Measurements from ENCODE around the gene PTN.
"Not testable (repeated sequence)": the region's sequence is repeated elsewhere in the genome, so short reads cannot be mapped to it uniquely, and the experiment has no call there.

Gene PTN

DNA sequence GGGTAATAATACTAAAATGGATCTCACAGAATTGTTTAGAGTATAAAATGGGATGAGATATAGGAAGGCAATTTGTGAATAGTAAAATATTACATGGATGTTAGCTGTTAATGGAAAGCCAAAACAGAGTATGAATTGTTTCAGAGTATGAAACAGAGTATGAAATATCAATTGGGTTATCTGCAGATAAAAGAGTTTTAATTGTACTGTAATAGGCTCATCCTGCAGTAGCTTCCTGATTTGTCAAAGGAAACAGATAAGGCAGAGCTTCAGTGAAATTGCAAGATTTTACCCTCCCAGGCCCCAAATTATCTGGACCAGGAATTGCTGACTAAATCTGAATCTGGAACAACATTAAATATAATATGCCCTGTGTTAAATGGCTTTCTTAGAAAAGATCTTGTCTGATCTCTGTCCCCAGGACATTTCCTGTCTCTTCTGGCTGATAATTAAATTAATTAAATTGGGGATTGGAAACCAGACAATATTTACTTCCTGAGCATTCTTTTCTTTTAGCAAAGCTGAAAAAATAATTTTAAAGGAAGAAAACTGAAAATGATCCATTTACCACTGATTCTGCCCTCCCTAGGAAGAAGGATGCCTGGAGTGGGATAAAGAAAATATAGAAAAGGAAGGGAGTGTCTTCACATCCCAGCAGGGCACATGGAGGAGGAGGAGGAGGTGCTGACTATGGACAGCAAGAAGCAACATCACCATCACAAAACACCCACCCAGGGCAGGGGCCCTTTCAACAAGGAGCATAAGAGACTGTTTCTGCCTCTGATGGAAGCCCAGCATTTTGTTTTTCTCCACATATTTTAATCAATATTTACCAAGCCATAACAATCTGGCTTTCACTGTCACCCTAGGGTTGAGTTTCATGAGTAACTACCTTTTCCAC lies 18.5 kb downstream of the PTN start:
- DNase-seq (ENCODE audit: low read depth in 2 of 2): no peak

DNA sequence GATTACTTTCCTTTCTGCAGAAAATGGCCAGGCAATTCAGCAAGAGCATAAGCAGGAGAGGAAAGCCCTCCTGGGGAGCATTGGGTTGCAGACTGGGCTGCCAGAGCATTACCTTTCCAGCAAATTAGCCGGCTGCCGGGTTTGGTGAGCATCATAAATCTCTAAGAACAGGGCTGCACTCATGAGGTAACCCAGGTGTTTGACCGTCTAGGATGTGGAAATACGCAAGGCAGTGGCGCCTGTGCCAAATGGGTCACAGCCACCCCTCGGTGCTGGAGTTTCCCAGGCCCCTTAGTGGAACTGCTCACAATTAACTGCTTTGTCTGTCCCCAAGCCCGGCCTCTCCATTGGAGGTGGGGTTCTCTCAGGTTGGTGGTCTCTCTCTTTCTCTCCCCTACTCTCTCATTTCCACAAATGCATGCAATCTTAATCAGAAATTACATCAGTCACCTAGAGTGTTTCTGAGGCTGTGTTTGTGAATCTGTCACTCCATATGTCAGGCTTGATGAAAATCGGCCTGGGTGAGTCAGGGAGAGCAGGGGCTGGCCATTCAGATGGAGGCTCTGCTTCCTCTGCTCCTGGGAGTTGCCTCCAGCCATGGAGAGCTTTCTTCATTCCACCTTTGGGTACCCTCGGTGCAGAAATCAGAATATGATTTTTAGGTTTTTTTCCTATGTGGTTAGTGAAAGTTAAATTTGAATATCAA lies 26.7 kb downstream of the PTN start:
- DNase-seq (ENCODE audit: low read depth in 2 of 2): no peak

DNA sequence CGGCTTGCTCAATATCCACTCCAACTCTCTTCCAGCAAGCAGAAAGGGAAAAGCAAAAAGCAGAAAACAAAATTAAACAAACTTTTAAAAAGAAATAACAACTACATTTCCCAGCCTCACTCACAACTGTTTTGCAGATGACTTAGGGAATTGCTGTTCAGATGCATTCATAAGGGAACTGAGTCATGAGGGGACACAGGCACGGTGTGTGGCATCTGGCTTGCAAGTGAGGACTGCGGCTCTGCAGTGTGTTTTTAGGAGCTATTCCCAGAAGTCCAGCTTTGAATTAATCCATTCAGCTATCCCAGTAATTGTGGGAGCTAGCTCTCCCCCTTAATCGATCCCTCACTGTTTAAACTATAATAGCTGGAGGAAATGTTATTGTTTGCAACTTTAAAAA lies 30.3 kb downstream of the PTN start:
- no peak for DNase-seq (ENCODE audit: low read depth in 2 of 2)

DNA sequence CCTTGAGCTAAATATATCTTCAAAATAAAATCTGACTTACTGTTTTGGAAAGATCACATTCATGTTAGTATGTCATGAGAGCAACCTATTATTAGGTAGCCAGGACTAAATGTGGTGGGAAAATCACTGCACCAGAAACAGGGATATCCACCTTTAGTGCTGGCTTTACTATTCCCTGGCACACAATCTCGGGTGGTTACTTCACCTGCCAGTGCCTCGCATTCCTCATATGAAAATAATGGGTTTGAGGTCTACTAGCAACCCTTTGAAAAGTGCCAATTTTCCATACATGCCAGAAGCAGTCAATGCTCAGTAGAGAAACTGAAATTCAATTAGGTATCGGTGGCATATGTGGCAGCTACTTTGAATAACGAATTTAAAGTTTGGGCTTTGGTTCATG lies 36.8 kb downstream of the PTN start:
- no peak for DNase-seq (ENCODE audit: low read depth in 2 of 2)

DNA sequence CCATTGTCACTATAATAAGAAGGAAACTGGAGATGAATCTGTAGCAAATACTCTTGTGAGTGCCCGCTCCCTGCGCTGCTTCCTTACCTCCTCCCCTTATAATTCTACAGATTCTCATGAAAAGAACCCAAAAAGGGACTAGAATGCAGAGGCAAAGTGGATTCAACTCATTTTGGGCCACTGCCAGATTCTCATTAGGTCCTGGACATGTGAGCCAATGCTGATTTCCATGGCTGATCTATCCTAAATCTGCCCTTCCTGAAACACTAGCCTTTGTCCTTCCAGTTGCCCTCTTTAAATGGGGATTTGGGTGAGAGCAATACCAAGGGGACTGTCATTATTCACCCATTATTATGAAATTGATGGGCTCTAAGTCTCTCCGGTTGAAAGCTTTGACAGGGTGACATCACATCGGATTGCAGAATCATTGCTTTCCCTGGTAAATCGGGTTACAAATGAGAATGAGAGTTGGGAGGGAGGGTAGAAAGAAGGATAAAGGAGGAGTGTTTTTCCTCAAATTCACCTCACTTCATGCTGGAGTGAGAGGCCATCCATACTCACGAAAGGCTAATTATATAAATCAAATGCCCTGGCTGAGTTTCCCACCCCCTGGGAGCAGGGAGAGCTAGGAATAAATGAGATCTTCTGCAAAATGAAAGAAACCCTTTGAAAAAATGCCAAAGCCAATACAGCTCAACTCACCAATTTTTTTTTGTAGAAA lies 37.5 kb downstream of the PTN start:
- DNase-seq (ENCODE audit: low read depth in 2 of 2): no peak

DNA sequence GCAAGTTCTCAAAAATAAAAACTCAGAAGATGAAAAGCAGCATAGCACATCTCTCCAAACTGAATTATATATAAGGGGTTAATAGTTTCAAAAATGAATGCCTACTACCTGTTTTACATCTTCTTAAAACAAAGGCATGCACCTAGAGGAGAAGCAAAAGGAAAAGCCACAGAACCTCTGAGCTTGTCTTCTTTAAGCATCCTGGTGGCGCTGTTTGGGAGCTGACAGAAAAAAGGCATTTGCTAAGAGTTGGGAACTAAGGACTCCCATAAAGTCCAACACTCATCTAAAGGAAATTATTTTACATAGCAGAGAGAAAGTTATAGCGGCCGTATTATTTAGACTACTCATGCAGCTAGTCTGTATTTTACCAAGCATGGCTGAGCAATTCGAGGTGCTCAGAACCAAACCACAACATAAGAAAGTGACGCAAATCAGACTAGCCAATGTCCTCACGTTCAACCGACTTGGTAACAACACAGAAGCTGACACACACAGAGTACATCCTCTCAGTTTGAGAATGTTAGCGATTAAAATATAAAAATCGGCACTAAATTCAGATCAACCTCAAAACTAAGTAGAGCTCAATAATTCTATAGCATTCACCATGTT lies 38.8 kb downstream of the PTN start:
- no peak for DNase-seq (ENCODE audit: low read depth in 2 of 2)

DNA sequence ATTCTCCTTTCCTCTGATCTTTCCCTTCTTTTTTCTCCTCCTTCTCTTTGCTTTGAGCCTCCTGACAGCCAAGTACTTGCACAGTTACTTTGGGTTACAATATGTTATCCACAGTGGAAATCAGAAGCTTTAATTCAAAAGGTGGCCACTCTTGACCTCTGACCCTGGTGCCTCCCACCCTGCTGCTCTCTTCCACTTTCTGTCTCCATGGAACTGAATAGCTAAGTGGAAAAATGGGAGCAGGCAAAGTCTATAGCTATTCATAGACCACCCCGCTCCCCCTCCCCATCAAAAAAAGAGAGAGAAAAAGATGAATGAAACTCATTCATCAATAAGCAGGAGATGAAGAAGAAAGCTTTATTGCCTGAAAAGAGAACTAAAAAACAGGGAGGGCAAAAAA lies 39.4 kb downstream of the PTN start:
- DNase-seq (ENCODE audit: low read depth in 2 of 2): no peak

DNA sequence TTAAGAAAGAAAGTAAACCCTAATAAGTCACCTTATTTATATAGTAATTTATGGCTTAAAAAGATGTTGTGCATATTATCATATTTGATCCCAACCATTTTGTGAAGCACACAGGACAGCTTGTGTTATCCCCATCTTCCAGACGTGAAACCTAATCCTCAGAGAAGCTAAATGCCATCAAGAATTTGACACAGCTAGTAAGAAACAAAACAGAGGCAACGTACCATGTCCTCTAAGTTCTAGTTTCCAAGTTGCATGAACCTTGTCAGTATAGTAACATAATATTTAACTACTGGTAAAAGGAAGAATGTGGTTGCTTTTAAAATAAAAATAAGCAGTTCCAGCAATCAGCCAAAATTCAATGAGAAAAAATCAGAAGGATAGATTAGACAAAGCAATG lies 41.5 kb downstream of the PTN start:
- no peak for DNase-seq (ENCODE audit: low read depth in 2 of 2)

DNA sequence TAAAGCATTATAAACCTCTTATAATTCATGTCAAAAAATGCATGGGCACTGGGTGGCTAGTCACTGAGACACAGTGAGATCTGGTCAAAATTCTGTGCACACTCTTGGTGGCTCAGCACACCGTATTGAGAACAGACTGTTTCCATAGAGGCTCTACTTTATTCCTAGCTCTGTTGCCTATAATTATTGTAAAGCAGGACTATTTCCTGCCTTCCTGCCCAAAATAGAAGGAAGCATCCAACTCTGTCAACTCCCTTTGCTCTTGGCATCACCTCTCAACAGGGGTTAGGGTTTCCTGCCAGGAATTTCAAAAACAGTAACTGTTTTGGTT lies 45.1 kb downstream of the PTN start:
- DNase-seq (ENCODE audit: low read depth in 2 of 2): no peak

DNA sequence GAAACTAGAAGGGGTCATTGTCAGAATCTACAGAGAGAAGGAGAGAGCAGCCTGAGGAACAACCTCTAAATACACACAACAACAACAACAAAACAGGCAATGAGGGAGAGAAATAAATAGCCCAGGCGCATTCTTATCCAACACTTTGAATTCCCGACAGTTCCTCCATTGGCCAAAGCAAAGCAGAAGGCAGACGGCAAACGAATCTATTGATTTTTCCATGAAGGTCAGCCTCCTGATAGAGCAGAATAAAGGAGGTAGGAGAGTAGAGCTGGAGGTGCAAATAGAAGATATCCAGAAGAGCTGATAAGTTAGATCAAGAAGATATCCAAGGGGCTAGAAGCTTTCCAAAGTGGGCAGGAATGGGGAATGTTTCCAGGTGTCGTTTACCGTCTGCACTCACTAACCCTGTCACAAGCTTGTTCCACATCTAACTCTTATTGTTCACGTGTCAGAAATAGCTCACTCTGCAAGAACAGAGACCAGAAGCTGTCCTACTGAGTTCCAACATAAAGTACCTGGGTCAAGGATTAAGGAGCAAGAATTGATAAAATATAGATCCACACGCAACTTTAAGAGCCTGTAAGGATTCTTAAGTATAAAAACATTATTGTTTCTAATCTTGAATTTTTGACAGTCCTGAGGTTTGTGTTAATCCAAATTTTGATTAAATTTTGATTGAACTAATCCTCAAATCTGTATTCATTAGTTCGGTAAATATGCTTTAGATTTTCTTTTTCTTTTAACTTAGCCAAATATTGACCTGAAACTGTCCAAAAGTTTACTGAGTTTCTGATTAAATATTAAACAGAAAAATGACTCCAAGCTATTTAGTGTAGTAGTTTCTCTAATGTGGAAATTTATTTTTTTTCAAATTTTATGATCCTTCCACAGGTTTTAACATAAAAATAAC lies 45.7 kb downstream of the PTN start:
- no peak for DNase-seq (ENCODE audit: low read depth in 2 of 2)

DNA sequence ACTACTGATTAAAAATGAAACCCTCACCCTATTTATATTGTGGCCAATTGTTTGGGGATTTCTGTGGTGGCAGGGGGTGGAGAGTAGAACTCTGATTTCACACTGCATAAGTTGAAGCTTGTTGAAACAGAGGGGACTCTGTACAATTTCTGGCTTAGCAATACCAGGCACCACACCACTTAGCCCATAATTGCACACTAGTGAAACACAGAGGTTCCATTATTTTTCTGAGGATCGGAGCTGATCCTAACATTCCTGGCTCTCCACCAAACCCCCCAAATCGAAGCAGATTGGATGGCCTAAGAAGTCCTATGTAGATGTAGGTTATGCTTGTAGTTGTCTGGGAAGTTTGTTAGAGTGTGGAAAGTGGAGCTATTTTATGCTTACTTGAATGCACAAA lies 47.0 kb downstream of the PTN start:
- DNase-seq (ENCODE audit: low read depth in 2 of 2): no peak

DNA sequence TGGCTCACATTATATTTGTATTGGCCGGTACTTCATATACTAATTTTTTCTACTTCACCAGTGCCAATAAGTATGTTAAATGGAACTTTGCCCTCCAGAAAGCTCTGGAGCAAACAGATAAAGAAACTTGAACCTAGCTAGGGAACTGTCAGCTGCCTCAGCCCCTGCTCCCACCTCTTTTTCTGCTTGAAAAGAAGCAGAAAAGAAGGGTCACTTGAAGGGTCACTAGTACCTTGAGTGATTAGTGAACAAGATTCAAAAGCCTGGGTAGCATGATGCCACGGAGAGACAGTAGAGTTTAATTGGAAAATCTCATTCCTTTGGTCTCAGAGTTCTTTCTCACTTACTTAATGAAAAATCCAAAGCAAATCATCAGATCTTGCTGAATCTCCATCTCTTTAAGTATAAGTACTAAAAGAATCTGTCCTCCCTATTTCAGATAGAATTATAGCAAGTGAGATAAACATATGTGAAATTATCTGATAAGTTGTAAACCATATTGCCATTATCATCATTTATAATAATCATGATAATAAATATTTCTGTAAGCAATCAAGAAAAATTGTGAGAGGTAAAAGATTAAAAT lies 47.7 kb downstream of the PTN start:
- no peak for DNase-seq (ENCODE audit: low read depth in 2 of 2)

DNA sequence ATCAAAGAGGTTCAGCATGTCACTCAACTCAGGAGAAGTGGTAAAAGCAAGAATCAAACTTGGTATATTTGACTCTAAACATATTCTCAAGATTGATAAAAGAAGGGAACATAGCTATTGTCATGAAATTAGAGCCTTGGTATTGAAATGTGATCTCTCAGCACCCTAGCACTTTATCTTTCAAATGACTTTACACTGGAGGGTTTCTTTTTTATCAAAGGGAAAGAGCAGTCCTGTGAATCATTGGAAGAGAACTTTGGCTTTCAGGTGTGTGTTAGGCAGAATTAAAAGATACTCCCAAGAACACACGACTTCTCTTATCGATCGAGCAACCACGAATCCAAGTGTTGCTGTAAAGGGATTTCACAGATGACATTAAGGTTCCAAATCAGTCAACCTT lies 54.4 kb downstream of the PTN start:
- DNase-seq (ENCODE audit: low read depth in 2 of 2): no peak

DNA sequence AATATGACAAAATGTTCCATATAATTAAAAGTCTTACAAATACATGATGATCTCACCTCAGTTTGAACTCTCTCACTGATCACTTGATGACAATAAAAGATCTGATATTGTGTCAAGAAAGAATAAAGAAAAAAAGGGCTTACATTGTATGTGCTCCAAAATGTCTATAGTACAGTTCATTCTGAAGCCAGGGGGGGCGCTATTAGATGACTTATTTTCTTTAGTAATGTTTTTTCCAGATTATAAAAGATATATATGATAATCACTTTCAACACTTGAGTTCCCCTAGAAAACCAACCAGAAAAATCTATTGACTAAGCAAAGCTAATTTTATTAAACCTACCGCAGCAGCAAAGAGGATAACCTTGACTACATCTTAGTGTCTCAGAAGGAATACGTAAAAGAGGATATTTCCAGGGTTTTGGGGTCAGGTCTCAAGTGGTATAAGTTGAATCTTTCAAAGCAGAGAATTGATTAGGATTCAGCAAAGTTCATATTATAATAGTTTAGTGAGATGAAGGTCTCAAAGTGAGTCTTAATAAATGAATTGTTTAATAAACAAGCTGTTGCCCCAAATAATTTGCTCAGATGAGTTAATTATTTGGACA lies 55.8 kb downstream of the PTN start:
- no peak for DNase-seq (ENCODE audit: low read depth in 2 of 2)

DNA sequence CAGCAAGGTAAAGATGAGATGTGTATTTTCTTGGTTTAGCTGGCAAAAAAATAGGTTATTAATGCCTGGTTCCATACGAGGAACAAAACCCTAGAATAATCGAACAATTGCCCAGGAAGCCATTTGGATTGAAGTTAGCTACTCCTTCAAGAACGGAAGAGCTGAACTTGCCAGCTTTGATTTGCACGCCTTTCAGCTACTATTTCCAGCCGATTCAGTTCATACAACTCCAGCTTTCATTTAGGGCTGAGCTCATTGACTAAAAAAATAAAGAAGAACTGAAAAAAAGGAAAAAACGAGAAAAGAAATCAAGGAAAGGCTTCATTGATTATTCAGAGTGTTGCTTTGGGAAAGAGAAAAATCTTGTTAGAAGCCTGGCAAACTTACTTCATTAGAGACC lies 60.4 kb downstream of the PTN start:
- no peak for DNase-seq (ENCODE audit: low read depth in 2 of 2)

DNA sequence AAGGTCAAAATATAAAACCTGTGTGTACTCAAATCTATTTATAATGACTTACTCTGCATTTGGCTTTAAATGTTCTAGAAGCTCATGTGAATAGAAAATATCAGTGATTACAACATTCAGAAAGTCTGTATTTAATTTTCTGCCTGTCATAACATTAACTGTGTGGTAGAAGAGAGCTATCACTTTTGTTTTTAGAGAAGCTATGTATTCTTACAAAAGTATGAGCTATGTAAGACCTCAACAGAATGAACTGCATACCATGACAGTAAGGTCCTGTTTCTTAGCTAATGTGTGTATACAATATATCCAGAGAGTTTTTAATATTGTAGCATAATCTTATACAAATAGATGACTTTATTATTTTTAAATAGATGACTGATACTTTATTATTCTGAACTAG lies 61.5 kb downstream of the PTN start:
- DNase-seq (ENCODE audit: low read depth in 2 of 2): no peak

DNA sequence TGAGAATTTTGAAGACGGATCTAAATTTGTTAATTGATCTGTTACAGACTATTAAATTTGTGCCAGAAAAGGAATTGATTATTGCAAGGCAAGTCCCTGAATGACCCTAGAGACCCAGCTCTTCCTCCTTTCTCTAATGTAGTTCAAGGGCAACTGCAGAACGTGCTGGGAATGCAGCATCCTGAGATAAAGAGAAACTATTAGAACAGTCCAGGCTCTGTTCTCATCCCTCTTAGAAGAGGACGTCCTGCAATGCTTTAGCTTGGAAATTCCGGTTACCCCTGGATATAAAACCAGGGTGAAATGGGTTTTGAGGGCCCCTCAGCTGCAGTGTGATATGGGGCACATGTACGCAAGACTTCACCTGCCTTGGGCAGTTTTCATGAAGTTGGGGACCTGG lies 67.3 kb downstream of the PTN start:
- DNase-seq (ENCODE audit: low read depth in 2 of 2): no peak

DNA sequence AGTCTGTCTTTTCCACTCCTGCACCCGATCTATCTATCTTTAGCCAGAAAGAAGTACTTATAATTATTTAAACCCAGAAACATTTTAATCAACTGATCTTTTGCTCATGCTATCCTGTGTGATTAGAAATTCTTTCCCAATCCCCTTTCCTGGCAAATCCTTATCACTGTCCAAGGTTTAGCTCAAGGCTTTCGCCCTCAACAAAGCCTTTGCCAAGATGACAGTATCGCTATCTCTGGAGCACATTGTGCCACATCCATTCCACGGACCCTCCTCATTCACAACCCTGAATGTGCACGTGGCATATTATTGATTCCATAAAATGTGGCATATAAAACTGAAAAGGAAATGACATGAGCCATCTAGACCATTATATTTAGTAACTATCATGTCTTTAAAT lies 71.3 kb downstream of the PTN start:
- DNase-seq (ENCODE audit: low read depth in 2 of 2): no peak

DNA sequence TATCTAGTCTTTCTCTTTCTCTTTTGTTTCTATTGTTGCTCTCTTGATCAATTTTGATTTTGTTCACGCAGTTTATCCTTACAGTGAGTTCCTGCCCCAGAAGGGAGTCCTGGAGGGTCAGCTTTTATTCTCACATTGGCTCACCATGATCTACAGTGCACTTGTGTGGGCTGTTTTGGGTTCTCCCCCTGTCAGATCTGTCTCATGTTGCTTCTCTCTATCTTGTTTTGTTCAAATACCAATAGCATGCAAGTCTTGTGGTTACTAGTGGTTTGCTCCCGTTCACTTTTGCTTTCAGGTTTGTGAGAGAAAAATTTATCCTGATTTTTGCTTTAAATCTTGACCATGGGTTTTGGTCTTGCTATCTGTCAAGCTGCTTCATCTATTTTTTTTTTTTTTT lies 74.3 kb downstream of the PTN start:
- DNase-seq (ENCODE audit: low read depth in 2 of 2): no peak

DNA sequence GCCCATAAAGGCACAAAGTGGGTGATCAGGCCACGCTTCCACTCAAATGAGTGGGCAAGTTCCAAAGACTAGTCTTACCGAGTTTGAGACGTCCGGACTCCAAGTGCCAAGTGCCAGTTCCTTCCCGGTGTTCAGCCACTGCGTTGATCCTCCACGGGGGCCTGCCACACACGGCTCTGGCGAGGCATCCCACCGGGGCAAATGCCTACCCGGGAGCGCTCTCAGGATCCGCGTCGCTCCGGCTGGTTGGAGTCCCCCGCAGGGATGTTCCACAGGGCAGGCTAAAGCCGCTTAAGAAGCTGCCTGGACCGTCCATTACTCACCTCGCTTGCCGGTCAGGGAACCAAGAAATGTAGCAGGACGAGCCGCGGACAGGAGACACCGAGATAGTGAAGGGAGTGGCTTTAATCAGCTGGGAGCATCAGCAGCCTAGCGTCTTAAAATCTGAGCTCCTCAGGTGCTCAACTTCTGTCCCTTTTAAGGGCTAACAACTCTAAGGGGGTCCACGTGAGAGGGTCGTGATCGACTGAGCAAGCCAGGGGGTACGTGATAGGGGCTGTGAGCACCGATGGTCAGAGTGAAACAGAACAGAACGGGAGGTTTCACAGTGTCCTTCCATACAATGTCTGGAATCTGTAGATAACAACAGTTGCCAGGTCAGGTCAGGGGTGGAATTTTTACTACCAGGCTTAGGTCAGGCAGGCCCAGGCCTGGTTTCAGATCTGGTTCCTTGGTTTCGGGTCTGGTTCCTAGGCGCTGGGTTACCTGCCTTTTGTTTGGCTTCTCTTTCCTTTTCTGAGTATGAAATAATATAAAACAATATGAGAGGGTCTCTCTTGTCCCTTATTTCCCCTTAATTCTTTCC lies 75.3 kb downstream of the PTN start:
- DNase-seq (ENCODE audit: low read depth in 2 of 2): not testable (repeated sequence)

All from stimulated activated CD8-positive, alpha-beta memory T cell treated with anti-CD3 and anti-CD28 coated beads, Interleukin-15, amount 100 ng/mL, for 4 hours (primary cell).